Lower leg skin (tissue), 3 donors: ENCODE results near the gene CCDC9.

ENCODE experiments used
- CTCF ChIP-seq, 3 donors: fragments of 450-650 bp; IDR thresholded peaks; one replicate each; pipeline ENCODE4 v1.5.1; 2016; ENCODE audit warnings: antibody characterized with exemption in 3 of 3, mild to moderate bottlenecking in 3 of 3, moderate library complexity in 2 of 3
- POLR2A ChIP-seq, 2 donors: fragments of 450-650 bp; IDR thresholded peaks; one replicate each; pipeline ENCODE4 v1.6.1; 2016 to 2017; ENCODE audit warnings: antibody characterized with exemption in 2 of 2, mild to moderate bottlenecking in 1 of 2, moderate library complexity in 1 of 2

- TF ChIP-seq POLR2A (IDR thresholded peaks at IDR 0.05) = no peak
- no peak for TF ChIP-seq CTCF (IDR thresholded peaks at IDR 0.05)
These were observed 27.2 kb upstream of the CCDC9 start for GRCh38 chr19:47228937-47229675.
